HG03521 (cell line): ENCODE data around the gene BMP8A.
"Not testable (repeated sequence)": the region's sequence is repeated elsewhere in the genome, so short reads cannot be mapped to it uniquely, and the experiment has no call there.

Source experiments
- ATAC-seq: cut with Tn5 transposase; IDR thresholded peaks from one replicate; pipeline ENCODE4 v1.9.1; 2021; ENCODE audit warnings: mild to moderate bottlenecking, moderate library complexity; ENCODE audit not compliant: unreplicated experiment

BMP8A gene

GRCh38 chr1:39481289-39481688 lies 10.1 kb upstream of the BMP8A start:
- ATAC-seq = no peak

- no peak for ATAC-seq
Observed at GRCh38 chr1:39483276-39483675, 8.2 kb upstream of the BMP8A start.

DNA sequence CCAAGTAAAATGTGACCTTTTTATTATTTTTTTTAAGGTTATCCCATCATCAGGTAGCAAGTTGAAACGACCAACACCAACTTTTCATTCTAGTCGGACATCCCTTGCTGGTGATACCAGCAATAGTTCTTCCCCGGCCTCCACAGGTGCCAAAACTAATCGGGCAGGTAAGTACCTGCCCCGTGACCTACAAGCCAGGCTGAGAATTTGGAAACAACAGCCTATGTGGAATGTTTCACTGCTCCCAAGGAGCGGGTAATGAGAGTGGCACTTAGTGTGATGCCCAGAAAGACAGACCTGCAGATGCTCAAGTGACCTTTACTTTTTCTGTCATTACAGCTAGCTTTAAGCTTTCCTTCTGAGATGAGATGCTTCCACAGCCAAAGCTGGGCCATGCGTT lies 6.9 kb upstream of the BMP8A start:
- ATAC-seq = no peak

DNA sequence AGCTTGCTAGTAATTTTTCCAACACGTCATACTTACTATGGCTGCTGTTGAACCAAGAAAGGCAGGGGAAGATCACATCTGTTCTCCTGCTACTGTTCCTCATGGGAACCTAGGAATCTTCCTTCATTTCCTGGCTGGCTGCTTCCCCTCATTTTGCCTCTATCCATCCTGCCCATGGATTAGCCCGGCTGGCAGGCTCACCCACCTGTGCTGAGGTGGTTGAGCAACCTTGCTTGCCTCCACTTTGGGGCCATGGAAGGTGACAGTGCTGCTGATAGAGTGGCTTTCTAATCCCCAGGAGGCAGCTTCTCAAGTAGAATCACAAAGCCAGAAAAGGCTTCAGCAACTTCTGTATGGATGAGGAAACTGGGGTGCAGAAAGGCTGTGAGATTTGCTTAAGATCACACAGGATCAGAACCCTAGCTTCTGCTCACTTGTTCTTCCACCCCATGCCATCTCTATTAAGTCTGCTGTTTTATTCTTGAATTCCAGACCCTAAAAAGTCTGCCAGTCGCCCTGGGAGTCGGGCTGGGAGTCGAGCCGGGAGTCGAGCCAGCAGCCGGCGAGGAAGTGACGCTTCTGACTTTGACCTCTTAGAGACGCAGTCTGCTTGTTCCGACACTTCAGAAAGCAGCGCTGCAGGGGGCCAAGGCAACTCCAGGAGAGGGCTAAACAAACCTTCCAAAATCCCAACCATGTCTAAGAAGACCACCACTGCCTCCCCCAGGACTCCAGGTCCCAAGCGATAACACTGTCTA lies 6.2 kb upstream of the BMP8A start:
- no peak for ATAC-seq

GRCh38 chr1:39488012-39488545 lies 3.4 kb upstream of the BMP8A start:
- ATAC-seq = no peak

- no peak for ATAC-seq
Observed at GRCh38 chr1:39488793-39489566, 2.5 kb upstream of the BMP8A start.

- no peak for ATAC-seq
Observed at GRCh38 chr1:39489567-39490239, 1.7 kb upstream of the BMP8A start.

DNA sequence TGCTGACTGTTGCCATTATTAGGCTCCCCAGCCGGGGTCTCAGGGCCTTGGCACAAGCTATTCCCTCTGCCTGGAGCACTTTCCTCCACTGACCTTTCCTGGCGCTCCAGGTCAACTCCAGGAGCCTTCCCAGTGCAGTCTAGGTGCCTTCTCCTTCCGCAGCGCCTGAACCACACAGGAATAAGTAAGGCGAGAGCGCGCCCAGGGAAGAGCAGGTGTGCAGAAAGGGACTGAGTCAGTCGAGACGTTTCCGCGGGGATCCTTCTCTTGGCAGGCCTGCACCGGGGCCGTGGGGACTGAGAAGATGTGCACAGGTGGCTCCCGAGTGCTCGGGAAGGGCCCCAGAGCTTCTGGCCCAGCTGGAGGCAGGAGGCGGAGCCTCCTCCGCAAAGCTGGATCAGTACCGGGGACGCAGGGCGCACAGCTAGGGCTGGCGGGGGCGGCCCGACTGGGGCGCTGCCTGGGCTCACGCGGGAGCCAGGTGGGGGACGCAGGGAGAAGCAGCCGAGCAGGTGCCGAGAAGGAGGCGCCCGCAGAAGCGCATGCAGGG lies 765 bp upstream of the BMP8A start:
- ATAC-seq = peak; percentile 8

- not testable (repeated sequence) for ATAC-seq
Observed at GRCh38 chr1:39492118-39493042, 944 bp downstream of the BMP8A start.

GRCh38 chr1:39493043-39493810 lies 1.8 kb downstream of the BMP8A start:
- ATAC-seq = not testable (repeated sequence)

DNA sequence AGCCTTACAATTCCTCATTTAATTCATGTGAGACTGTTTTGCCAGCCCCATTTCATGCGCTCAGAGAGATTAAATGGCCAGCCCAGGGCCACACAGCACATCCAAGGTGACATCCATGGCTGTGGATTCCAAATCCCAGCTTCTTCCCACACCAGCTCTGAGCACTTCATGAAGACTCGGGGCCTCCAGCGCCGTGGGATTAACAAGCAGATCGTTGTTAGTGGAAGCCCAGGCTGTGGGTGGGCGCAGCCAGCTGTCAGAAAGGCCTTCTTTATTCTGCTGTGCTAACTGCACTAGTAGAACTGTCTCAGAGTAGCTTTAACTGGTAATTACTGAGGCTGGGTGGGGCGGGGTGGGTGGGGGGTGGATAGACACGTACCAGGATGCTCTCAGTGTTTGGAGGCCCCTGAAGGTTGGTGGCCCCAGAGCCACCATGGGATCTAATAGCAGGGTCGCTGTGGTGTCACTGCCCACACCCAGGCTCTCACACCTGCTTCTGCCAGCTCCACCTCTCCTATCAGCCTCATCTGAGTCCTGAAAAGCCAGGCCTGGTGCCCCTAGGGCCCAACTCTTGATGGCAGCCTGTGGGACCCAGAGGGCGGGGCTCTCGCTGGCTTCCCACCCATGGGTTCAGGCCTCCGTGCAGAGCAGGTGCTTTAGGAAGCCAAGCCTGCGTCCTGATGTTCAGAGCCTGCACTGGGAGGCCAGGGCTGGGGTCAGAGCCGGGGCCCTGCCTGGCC lies 3.4 kb downstream of the BMP8A start:
- no peak for ATAC-seq

GRCh38 chr1:39496520-39496919 lies 5.1 kb downstream of the BMP8A start:
- ATAC-seq = not testable (repeated sequence)

GRCh38 chr1:39497585-39497984 lies 6.1 kb downstream of the BMP8A start:
- ATAC-seq = no peak

DNA sequence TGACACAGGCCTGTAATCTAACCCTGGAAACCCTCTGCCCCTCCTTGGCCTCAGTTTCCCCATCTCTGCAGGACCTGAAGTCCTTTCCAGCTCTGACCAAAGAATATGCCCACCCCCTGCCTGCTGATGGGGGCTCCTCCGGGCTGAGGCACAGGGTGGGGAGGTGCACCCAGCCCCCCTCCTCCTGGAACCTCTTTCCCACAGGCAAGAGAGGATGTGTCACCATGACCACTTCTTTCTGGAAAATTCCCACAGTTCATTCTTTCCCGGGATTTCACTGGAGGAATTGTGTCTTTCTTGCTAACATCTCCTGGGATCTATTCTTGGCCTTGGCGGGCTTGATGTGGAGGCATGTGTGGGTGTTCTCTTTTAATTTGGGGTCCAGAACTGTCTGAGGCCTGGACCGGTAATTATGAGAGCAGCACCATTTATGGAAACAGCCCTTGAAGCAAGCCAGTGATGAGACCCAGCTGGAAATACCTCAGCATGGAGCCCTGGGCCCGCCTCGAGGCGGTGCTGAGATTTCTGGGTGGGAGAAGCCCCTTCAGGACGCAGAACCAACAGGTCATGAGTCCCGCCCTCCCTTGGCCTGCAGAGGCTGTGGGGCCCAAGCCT lies 6.8 kb downstream of the BMP8A start:
- ATAC-seq = not testable (repeated sequence)

GRCh38 chr1:39498821-39499220 lies 7.4 kb downstream of the BMP8A start:
- ATAC-seq = not testable (repeated sequence)

- ATAC-seq = no peak
Observed at GRCh38 chr1:39499668-39500067, 8.2 kb downstream of the BMP8A start.

DNA sequence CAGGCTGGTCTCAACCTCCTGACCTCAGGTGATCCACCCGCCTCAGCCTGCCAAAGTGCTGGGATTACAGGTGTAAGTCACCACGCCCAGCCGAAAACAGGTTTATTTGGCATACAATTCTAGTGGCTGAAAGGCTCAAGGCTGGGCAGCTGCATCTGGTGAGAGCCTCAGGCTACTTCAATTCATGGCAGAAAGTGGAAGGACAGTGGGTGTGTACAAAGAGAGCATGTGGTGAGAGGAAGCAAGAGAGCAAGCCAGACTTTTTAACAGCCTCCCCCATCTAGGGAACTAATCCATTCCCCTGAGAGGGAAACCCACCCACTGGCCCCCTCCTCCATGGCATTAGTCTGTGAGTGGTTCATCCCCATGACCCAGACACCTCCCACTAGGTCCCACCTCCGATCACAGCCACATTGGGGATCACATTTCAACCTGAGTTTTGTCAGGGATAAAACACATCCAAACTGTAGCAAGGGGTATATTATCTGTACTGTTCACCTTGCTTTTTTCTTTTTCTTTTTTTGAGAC lies 9.5 kb downstream of the BMP8A start:
- no peak for ATAC-seq

- ATAC-seq = no peak
Observed at GRCh38 chr1:39501666-39502065, 10.2 kb downstream of the BMP8A start.
